NCI-H1694 (cell line): Measurements from ENCODE around the gene FOXN3.
"Not testable (repeated sequence)": the region's sequence is repeated elsewhere in the genome, so short reads cannot be mapped to it uniquely, and the experiment has no call there.

Experiments
- DNase-seq: peaks from one replicate; lab custom pipeline; 2025; lab: John Stamatoyannopoulos, UW

The FOXN3 gene

GRCh38 chr14:89303456-89304435 is 113.3 kb downstream of the FOXN3 start:
- no peak for DNase-seq

DNA sequence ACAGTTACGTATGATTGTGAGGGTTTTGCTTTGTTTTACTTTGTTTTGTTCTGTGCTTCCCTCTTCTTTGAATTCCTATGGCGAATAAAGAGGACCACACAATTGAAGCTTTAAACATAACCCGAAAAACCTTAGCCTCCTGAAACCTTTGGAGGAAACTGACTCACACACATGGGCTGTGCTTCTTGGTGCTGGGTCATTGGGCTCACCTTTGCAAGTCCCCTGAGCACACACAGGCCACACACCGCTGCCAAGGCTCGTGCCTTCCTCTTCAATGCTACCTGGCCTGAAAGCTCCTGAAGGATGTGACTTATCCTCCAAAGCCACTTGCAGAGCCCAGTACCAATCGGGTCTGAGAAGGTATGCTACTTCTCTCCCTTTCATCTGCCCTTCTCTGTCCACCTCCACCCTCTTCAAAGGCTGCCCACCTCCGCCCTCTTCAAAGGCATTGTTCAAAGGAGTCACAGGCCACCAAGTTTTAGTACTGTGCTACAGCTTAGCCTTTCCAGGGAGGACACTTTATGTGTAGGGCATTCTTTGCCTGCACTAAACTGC is 114.6 kb downstream of the FOXN3 start:
- DNase-seq, result no peak

DNA sequence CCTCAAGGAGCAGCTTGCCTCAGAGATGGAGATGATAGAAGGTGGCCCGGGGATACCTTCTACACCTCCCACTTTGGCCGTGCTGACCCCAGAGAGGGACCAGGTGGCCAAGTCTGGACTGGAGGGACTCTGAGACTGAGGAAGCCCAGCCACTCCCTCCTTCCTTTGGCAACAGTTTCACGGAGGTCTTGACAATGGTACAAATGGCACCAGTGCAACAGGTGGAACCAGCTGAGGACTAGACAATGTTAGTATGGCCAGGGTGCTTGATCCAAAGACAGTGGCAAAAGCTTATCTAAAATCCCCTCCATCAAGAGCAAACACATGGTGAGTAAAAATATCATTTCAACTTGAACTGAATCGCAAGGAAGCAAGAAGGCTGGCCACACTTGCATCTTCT is 117.4 kb downstream of the FOXN3 start:
- DNase-seq, result no peak

DNA sequence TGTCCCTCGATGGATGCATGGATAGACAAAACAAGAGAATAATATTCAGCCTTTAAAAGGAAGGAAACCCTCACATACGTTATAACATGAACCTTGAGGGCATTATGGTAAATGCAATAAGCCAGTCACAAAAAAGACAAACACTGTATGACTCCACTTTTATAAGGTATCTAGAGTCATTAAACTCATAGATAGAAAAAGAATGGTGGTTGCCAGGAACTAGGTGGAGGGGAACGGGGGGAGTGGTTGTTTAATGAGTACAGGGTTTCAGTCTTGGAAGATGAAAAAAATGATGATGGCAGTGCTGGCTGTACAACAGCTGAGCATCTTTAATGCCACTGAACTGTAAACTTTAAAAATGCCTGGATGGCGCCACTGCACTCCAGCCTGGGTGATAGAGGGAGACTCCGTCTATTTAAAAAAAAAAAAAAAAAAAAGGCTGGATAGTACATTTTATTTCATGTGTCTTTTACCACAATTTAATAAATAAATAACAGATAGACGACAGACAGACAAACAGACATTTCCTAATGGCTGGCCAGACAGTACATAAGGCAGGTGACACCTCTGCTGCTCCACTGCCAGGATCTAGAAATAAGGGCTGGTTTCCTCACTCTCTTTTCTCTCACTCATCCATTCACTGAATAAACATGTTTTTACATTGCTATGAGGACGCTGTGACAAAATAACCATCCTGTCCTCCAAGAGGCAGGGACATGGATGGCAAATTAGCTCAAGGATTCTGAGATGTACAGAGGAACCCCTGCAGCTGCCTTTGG is 118.8 kb downstream of the FOXN3 start:
- DNase-seq, result no peak

- DNase-seq, result no peak
Measured at GRCh38 chr14:89296281-89296745, 120.7 kb downstream of the FOXN3 start.

DNA sequence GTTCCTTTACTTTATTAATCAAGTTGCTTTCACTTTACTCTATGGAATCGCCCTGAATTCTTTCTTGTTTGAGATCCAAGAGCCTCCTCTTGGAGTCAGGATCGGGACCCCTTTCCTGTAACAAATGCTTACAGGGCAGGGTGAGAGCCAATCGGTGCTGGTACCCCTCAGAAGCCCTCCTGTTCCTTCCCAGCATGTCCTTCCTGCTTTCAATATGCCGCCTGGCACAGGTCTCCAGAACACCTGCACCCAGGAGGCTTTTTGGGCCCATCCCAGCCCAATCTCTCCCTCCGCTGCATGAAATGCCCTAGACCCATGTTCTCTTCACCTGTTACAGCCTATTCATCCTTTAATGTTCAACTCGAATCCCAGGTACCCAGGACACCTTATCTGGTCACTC is 122.2 kb downstream of the FOXN3 start:
- no peak for DNase-seq

- DNase-seq, result not testable (repeated sequence)
Measured at GRCh38 chr14:89294469-89294868, 122.6 kb downstream of the FOXN3 start.

GRCh38 chr14:89294060-89294459 is 123.0 kb downstream of the FOXN3 start:
- no peak for DNase-seq

DNA sequence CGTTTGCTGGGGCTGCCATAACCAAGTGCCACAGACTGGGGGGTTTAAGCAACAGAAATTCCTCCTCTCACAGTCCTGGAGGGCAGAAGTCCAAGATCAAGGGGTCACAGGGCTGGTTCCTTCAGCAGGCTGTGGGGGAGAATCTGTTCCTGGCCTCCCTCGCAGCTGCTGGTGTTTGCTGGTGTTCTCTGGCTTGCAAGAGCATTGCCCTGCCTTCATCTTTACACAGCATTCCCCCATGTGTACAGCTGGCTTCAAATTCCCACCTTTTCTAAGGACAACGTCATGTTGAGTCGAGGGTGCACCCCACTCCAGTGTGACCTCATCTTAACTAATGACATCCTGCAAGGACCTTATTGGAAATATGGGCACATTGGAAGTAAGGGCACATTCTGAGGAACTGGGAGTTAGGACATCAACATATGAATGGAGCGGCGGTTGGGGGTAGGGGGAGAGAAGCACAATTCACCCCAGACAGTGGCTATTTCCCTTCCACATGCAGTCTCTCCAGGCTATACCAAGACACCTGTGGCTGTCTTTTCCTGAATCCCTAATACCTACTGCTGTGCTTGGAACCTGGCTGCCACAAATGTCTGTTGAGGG is 123.6 kb downstream of the FOXN3 start:
- DNase-seq, result no peak

- DNase-seq, result no peak
Measured at GRCh38 chr14:89292579-89293313, 124.3 kb downstream of the FOXN3 start.

GRCh38 chr14:89291351-89291940 is 125.6 kb downstream of the FOXN3 start:
- no peak for DNase-seq

DNA sequence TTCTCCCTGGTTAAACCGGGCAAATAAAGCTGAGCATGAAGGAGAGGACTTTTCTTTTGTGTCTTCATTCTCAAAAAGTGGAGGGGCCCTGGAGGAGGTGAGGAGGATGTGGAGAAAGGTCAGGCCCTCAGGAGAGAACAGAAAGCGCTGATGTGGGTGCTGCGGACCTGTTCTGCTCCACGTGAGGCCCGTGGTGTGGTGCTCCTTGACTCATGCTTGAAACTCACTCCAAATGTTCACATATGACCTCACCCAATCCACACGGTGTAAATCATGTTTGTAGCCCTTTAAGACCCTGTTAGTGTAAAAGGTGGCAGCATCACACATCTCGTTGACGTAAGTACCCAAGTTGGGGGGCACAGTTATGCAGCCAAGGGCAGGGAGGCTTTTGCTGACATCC is 126.2 kb downstream of the FOXN3 start:
- no peak for DNase-seq

- no peak for DNase-seq
Measured at GRCh38 chr14:89289477-89289876, 127.6 kb downstream of the FOXN3 start.

- DNase-seq, result no peak
Measured at GRCh38 chr14:89288114-89288513, 128.9 kb downstream of the FOXN3 start.

DNA sequence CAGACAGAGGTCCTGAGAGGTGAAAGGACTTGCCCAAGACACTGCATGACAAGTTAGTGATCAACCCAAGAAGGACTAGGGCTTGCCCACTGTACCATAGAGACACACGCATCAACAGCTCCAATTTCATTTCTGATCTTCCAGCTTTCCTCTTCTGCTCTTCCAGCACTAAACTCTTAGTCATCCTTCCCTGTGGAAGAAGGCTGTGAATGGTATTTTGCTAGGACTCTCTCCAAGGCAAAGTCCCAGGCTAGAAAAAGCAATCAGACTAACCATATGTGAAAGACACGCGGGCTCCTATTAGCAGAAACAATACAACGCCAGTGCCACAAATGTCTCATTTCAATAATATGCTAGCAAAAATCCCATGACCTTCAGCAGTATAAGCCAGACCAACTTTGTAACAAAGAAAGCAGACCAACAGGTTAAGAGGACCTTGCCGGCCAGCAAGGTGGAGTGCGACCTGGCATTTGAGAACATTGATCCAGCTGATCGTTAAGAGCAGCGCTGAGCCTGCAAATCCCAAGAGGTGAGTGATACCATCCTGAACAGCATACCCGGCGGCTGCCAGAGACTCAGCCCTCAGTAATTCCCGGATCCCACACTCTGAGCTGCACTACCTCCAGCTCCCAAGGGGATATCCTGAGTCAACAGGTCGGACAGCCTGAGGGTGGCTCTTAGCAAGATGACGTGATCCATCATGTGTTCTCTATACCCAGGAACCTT is 132.5 kb downstream of the FOXN3 start:
- DNase-seq, result no peak

DNA sequence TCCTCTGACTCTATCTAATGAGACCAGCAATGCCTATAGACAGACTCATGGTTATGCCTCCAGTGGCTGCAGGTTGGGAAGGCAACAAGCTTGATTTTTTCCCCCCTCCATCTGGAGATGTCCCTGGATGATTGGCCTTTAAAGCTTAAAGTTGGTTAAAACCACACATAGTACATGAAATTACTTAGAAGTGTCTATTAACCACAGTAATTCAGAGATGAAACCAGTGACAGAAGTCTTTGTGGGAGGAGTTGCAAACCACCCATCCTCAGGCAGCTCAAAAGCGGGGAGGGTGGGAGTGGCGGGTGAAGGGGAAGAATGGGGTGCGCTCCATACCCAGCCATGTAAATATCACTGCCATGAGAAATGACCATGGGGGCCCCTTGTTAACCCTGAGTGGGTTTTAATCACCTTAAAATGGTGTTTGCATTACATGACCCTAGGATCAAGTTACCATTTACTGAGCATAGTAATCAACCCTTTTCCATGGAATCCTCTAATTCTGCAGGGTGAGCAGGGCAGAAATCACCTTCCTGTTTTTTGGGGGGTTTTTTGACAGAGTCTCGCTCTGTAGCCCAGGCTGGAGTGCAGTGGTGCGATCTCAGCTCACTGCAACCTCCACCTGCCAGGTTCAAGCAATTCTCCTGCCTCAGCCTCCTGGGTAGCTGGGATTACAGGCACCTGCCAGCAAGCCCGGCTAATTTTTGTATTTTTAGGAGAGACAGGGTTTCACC is 133.5 kb downstream of the FOXN3 start:
- DNase-seq, result no peak

- no peak for DNase-seq
Measured at GRCh38 chr14:89282191-89282590, 134.8 kb downstream of the FOXN3 start.

- DNase-seq, result no peak
Measured at GRCh38 chr14:89280600-89280999, 136.4 kb downstream of the FOXN3 start.

GRCh38 chr14:89279649-89280232 is 137.3 kb downstream of the FOXN3 start:
- no peak for DNase-seq
